ENCODE measurements around the gene SULF2.

SULF2 gene

GRCh38 chr20:47711046-47711752, 74.1 kb downstream of the SULF2 start:
- no peak for DNase-seq (ENCODE audit: low spot score)

GRCh38 chr20:47710665-47711045, 74.6 kb downstream of the SULF2 start:
- DNase-seq (ENCODE audit: low spot score): no peak

DNA sequence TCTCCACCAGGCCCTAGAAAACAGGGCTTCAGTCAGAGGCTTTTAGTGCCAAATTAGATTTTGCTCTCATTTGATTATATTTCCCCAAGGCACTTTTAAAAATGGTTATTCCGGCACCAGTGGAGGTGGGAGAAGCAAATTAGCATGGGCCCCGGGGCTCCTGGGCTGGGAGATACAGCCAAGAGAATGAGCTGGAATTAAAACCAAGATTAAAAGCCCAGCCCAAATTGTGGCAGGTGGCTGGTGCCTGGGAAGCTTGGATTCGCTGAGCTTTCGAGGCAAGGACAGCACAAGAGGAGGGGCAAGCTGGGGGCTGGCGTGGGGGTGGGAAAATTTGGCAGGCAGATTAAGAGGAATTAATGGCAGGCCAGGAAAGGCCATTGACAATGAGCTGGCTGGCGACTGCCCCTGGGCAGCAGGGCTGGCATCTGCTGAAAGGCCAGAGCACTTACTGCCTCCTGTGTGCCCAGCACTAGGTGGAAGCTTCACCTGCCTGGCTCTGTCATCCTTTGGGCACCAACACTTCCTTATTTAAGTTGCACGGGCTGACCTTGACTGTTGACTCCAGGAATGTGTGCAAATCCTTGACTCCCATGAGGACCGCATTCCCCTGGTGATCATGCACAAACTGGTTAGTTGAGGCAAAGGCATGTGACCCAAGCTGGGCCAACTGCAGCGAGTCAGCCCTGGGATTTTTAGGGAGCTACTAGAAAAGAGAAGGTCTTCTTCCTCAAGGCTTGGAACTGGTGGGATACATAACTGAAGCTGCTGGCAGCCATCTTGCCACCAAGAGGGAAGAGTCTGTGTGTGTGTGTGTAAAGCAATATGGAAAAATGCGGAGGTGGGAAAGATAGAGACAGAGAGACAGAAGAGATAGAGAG, 76.1 kb downstream of the SULF2 start:
- no peak for DNase-seq (ENCODE audit: low spot score)

DNA sequence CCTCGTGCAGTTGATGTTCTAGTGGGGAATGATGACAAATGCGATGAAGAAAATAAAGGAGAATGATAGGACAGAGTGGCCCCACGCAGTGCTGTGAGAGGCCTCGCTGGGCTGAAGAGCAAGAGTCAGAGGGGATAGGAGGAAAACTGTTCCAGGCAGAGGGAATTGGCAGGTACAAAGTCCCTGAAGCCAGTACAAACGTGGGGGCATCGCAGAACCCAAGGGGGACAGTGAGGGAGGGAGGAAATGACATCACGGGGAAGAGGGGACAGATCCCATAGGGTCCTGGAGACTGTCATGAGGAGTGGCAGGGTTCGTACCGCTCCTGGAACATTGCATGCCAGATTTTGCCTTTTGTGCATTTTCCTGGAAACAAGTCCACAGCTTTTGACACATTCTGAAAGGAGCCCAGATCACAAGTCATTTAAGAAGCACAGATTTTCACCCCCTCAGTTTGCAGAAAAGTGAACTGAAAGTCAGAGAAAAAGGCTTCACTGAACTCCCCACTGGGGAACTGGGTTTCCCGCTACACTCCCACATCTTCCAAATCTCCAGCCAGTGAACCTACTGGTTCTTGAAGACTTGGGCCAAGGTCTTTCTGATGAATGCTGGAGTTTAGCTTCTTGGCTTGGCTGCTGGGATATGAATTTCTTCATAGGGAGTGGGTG, 77.0 kb downstream of the SULF2 start:
- DNase-seq (ENCODE audit: low spot score): no peak

- DNase-seq (ENCODE audit: low spot score): no peak
These were observed 78.9 kb downstream of the SULF2 start for GRCh38 chr20:47706345-47706744.

DNA sequence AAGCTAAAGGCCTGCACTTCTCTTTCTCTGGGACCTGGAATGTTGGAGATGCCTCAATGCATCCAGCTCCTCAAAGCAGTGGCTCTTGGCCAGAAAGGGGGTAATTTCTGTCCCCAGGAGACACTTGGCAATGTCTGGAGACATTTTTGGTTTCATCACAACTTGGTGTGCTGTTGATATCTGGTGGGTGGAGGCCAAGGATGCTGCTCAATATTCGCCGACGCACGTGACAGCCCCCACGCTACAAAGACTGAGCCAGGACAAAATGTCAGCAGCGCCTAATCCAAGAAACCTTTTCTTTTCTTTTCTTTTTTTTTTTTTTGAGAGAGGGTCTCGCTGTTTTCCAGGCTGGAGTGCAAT, 79.8 kb downstream of the SULF2 start:
- DNase-seq (ENCODE audit: low spot score): no peak

- DNase-seq (ENCODE audit: low spot score): peak; percentile 70
These were observed 80.4 kb downstream of the SULF2 start for GRCh38 chr20:47704746-47705496.

- no peak for DNase-seq (ENCODE audit: low spot score)
These were observed 81.5 kb downstream of the SULF2 start for GRCh38 chr20:47703748-47704147.

DNA sequence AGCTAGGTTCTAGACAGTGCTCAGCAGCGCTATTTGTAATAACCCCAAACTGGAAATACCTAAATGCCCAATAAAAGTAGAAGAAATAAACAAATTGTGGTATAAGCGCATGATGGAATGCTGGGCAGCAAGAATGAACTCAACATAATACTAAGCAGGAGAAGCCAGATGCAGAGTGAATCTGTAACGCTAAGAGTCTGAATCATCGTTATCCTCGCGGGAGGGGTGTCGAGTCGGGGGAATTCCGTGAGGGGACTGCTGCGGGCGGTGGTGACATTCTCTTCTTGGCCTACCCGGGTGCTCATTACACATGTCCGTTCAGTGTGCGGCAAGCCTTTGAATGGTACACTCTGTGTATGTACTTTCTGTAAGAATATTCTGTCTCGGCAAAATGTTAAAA, 83.7 kb downstream of the SULF2 start:
- no peak for DNase-seq (ENCODE audit: low spot score)

GRCh38 chr20:47700327-47700726, 85.0 kb downstream of the SULF2 start:
- no peak for DNase-seq (ENCODE audit: low spot score)

GRCh38 chr20:47699818-47700217, 85.5 kb downstream of the SULF2 start:
- DNase-seq (ENCODE audit: low spot score): no peak

DNA sequence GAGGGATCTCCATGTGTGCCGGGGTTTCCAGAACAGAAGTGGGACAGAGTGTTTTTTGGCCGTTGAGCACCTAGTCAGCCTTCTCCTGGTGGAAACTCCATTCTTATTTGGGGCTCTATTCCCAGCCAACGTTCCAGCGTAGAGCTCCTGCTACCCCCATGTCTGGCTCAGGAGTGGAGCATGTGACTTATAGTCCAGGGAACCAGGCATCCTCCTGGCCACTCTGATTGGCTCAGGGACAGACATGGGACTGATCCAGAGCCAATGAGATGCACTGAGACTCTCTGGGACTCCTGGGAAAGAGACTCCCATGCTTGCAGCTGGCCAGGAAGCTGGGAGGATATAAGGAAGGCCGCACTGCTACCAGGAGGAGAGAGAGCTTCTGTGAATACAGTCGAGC, 87.1 kb downstream of the SULF2 start:
- no peak for DNase-seq (ENCODE audit: low spot score)

- DNase-seq (ENCODE audit: low spot score): no peak
These were observed 88.4 kb downstream of the SULF2 start for GRCh38 chr20:47696856-47697255.

DNA sequence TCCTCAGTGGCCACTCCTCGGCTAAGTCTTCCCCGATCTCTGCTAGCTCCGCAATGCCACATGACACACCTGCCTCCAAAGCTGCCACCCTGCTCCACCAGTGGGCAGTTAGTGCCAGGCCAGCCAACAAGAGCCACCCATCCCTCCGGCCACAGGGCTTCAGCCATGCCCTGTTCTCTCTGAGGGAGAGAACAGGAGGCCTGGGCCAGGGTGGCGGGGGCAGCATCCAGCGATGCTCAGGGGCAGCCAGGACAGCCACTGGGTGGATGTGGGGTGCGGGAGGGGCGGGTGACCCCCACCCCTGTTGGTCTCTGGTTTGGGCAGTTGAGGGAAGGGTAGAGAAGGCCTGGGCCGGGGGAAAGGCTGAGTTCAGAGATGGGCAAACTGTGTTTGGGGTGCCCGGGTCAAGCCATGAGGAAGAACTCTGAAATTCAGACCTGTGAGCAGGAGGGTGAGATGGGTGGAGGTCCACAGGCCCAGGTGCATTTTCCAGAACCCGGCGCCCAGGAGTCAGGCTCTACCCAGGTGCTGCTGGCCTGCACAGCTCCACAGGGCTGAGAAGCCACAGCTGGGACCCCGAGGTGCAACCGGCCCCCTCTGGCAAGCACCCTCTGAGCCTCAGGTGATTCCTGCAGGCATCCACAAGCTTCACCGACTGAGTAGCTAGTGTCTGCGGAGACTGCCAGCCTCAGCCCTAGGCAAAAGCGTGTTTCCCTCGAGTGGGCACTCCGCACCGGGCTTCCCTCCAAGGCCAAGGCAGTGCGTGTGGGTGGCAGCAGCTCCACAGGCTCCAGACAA, 91.1 kb downstream of the SULF2 start:
- DNase-seq (ENCODE audit: low spot score): no peak

- DNase-seq (ENCODE audit: low spot score): no peak
These were observed 93.7 kb downstream of the SULF2 start for GRCh38 chr20:47691625-47692024.

DNA sequence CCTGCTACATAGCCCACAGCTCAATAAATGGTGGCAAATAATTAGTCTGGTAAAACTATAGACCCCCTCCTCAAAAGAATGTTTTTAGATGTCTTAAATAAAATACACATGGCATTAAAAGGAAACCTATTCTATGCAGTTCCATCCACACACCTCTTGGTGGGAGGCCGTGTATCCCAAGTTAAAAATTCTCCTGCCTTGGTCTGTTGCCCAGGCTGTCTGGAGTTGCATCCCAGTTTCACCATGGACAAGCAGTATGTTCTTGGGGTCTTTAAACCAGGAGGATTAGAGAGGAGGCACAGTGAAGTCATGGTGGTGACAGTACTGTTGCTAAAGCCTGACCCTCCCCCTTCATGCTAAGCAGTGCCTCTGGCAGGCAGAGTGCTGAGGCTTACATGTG, 95.5 kb downstream of the SULF2 start:
- no peak for DNase-seq (ENCODE audit: low spot score)

- DNase-seq (ENCODE audit: low spot score): no peak
These were observed 96.6 kb downstream of the SULF2 start for GRCh38 chr20:47688385-47689381.

DNA sequence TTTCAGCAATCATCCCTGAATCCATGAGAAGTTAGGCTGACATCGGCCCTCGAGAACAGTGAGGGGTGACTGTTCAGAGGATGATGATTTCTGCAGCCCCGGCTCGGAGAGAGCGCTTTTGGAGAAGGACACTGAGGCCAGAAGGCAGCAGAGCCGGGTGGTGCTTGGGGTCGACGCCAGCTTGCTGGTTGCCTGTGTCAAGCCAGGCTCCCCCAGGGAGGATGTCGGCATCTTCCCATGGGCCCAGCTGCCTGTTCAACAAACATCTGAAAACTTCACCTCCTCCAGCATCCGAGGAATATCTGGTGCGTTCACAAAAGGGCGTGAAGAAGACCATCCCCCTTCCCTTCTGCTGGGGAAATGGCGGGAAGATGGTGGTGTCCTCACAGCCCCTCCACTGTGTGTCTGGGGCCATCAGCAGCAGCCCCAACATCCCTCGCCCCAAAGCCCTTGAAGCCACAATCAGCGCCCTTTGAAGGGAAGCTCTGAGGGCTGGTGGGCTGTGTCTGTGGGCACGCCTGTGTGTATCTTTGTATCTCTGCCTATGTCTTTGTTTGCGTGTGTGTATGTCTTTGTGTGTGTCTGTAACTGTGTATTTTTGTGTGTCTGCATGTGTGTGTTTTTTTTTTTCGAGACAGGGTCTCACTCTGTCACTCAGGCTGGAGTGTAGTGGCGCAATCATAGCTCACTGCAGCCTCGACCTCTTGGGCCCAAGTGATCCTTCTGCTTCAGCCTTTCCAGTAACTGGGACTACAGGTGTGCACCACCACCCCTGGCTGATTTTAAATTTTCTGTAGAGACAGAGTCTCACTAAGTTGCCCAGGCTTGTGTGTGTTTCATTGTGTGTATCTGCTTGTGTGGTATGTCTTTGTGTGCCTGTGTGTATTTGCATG, 97.9 kb downstream of the SULF2 start:
- no peak for DNase-seq (ENCODE audit: low spot score)

GRCh38 chr20:47686545-47686944, 98.7 kb downstream of the SULF2 start:
- DNase-seq (ENCODE audit: low spot score): no peak

Data from HuH-7.5 (cell line).